Activated CD8-positive, alpha-beta T cell treated with anti-CD3 and anti-CD28 coated beads, Interleukin-2, amount 10 ng/mL, durations not matched to agents 7 days and 5 days (primary cell): ENCODE data around the gene ATP6V1B1. TPM values are rescaled to one million over a fixed set of nuclear protein-coding genes. Genes with fewer than 3 reads are reported as not detected.

Experiments used
- ATAC-seq: fragments of 150-1000 bp; cut with Tn5 transposase; one replicate; pipeline ENCODE4 v1.10.0; 2021; ENCODE audit warnings: moderate library complexity
- CTCF ChIA-PET: fragments of 350-600 bp; sonication (Branson Sonifier 250); formaldehyde crosslinking; loops from one replicate; lab custom pipeline; 2021; ENCODE audit warnings: antibody characterized with exemption; lab: Charles Lee
- POLR2A ChIA-PET: fragments of 350-600 bp; sonication (Branson Sonifier 250); formaldehyde crosslinking; loops from one replicate; lab custom pipeline; 2021; ENCODE audit warnings: antibody characterized with exemption; lab: Charles Lee
- DNase-seq: peaks from one replicate; pipeline ENCODE4 v3.0.0-alpha.2; 2020
- H3K27ac Mint-ChIP-seq: one replicate; pipeline ENCODE4 v1.8.0; 2021; ENCODE audit warnings: mild to moderate bottlenecking, mixed read lengths
- H3K27me3 Mint-ChIP-seq: one replicate; pipeline ENCODE4 v1.8.0; 2021; ENCODE audit warnings: low read depth, mixed read lengths
- H3K36me3 Mint-ChIP-seq: one replicate; pipeline ENCODE4 v1.8.0; 2021; ENCODE audit warnings: low read depth, mixed read lengths
- H3K4me1 Mint-ChIP-seq: one replicate; pipeline ENCODE4 v1.8.0; 2021; ENCODE audit warnings: low read depth, mixed read lengths
- H3K4me3 Mint-ChIP-seq: one replicate; pipeline ENCODE4 v1.8.0; 2021; ENCODE audit warnings: mild to moderate bottlenecking, mixed read lengths
- H3K9me3 Mint-ChIP-seq: one replicate; pipeline ENCODE4 v1.8.0; 2022; ENCODE audit warnings: mixed read lengths; ENCODE audit not compliant: insufficient read depth
- total RNA-seq, 2 experiments: library from RNA; stranded (reverse); gene quantifications; one replicate each; pipeline ENCODE4 v1.2.3, GENCODE V29; 2021

The ATP6V1B1 gene
- total RNA-seq, result not detected

DNA sequence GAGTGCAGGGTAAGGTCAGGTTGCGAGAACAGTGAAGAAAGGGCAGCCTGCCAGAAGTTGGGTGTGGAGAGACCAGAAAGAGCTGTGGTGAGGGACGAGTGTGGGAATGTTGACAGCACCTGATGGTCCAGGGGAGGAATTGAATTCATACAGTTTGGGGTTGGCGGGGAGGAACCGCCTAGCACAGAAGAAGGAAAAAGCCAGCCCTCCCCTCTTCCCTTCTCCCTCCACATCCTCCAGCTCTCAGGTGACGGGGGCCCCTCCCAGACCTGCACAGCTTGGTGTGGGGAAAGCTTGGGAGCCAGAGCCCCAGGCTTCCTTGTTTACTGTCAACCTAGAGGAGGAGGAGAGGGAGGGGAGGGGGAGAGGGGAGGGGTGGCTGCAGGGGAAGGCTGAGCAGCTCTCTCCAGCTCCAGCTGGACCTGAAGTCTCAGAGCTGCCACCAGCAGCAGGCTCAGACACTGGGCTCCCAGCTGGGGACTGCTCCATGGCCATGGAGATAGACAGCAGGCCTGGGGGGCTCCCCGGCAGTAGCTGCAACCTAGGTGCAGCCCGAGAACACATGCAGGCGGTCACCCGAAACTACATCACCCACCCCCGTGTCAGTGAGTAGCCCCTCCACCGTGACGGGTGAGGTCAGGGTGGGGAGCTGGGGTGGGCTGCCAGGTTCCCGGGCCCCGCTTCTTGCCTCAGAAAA is at the start of gene ATP6V1B1:
Gene ATP6V1B1, plus strand, starts transcription at position 433 of the 697 bp plus-strand sequence. Its CDS starts 55 bp downstream, at position 488.
- peaks cover 5% of the 10 kb centered on the region for H3K4me1 Mint-ChIP-seq
- H3K36me3 Mint-ChIP-seq, result no peaks in the 10 kb centered on the region
- no peaks in the 10 kb centered on the region for H3K9me3 Mint-ChIP-seq
- H3K4me3 Mint-ChIP-seq, result no peak within 1 kb of the TSS
- no peak for ATAC-seq
- ChIA-PET POLR2A (no interaction called here), CTCF (interaction anchor here (0.8 to 1.4 kb wide), 4 partner anchors 10 to 146 kb away, joined by 3 to 4 read pairs (median 4); no protein-coding TSS in a partner anchor)
- H3K27ac Mint-ChIP-seq, result no peak within 1 kb of the TSS
- no peak for DNase-seq
- peaks cover 19% of the 10 kb centered on the region for H3K27me3 Mint-ChIP-seq

DNA sequence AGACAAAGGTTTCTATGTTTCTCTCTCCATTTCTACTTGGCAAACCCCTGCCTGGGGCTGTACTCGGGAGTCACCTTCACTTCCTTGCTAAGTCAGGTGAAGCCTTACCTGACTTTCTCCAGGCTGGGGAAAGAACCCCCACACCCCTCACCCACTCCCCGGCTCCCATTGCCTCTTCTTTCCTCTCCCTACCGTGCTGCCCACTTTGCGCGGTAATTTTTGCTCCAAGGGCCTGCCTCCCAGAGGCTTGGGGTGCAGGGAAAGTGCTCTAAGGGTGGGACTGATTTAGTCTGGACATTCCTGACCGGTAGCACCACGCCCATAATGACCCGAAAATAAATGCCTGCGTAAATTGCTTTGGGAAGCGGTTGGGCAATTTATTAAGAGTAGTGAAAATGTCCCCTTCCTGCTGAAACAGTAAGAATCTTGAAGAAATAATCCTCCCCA is 49.1 kb upstream of the ATP6V1B1 start:
- ChIA-PET CTCF (no interaction called here), POLR2A (no interaction called here)
- H3K4me1 Mint-ChIP-seq, result peaks cover 27% of the 10 kb centered on the region
- ATAC-seq (no peak), DNase-seq (no peak)
- H3K4me3 Mint-ChIP-seq, result peak overlapping the region; percentile 68
- no peak overlapping the region for H3K27ac Mint-ChIP-seq
- H3K36me3 Mint-ChIP-seq, result peaks cover 5% of the 10 kb centered on the region
- peaks cover 87% of the 10 kb centered on the region for H3K27me3 Mint-ChIP-seq
- no peaks in the 10 kb centered on the region for H3K9me3 Mint-ChIP-seq

DNA sequence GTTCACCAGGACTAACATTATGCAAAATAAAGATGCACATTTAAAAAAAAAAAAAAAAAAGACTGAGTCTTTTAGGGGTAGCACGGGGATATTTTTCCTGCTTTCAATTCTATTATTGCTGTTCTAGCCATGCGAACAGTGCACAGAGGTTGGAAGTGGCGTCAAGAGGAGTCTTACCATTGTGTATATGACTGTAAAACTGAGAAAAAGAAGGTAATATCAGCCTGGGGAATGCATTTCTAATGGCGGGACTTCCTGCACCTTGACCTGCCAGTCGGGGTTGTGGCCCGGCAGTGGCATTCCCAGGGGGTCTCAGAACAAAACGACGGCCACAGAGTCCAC is 48.5 kb upstream of the ATP6V1B1 start:
- DNase-seq (no peak), ATAC-seq (no peak)
- POLR2A ChIA-PET, result no interaction called here
- Mint-ChIP-seq H3K9me3 (no peaks in the 10 kb centered on the region), H3K27ac (no peak overlapping the region), H3K4me1 (peaks cover 27% of the 10 kb centered on the region), H3K27me3 (peaks cover 87% of the 10 kb centered on the region), H3K4me3 (peak overlapping the region; percentile 68), H3K36me3 (peaks cover 5% of the 10 kb centered on the region)
- CTCF ChIA-PET, result no interaction called here

DNA sequence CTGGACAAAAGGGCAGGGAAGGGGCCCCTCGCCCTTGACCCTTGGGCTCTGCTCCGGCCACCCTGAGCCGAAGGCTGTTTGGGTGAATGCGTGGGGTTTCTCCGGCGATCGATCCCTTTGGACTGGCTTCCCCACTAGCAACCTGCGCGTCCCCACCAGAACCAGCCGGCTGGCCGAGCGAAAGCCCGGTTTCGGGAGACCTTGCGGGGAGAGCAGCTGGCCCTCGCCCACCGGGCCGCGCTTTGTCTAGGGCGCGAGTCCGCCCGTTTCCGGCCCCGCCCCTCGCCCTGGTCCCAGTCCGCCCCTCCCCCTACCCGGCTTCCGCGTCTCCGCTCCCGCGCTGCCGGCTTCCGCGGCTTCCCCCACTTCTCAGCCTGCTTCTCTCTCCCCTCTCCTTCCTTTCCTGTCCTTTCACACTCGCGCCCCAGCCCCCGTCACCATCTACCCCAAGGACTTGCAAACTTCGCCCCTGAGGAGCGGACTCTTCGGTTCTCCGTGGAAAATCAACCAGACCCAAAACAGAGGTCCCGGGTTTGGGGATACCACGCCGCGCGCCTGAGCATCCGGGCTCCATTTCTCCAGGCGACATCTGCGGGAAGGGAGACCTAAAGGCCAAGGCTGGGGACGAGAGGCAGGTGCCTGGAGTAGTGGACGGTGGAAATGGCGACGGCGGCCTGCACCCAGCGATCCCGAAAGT is 48.0 kb upstream of the ATP6V1B1 start:
- peaks cover 27% of the 10 kb centered on the region for H3K4me1 Mint-ChIP-seq
- H3K27ac Mint-ChIP-seq, result peak overlapping the region; percentile 26
- no peaks in the 10 kb centered on the region for H3K9me3 Mint-ChIP-seq
- peak overlapping the region; percentile 68 for H3K4me3 Mint-ChIP-seq
- peak; percentile 55 for DNase-seq
- H3K27me3 Mint-ChIP-seq, result peaks cover 86% of the 10 kb centered on the region
- ChIA-PET CTCF (interaction anchor here (0.6 kb wide), 1 partner anchor 61 kb away, joined by 3 read pairs; no protein-coding TSS in a partner anchor), POLR2A (no interaction called here)
- peaks cover 5% of the 10 kb centered on the region for H3K36me3 Mint-ChIP-seq
- ATAC-seq, result peak; percentile 53

DNA sequence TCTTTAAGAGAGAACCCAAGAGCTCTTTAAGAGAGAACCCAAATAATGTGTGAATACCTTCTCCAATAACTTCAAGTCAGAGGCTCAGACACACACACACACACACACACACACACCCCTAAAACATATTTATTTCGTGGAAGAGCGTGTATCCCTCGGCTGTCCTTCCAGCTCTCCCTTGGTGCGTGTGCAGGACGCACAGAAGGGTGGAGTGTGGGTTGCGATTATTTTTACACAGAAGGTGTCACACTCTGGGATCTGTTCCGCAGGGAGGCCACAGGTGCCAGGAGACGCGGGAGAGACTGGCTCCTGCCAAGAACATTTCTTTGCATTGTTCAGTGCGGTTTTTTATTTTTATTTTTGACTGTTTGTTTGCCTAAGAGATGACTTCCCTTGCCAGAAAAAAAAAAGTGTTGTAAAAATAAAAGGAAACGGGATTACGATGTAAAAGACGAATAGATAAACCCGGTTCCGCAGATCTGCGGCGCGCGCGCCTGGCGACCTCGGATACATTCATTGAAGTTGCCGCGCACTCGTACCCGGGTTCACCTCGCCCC is 47.3 kb upstream of the ATP6V1B1 start:
- ChIA-PET CTCF (interaction anchor here (0.6 kb wide), 1 partner anchor 60 kb away, joined by 3 read pairs; no protein-coding TSS in a partner anchor), POLR2A (no interaction called here)
- peaks cover 86% of the 10 kb centered on the region for H3K27me3 Mint-ChIP-seq
- peaks cover 5% of the 10 kb centered on the region for H3K36me3 Mint-ChIP-seq
- peak overlapping the region; percentile 68 for H3K4me3 Mint-ChIP-seq
- H3K4me1 Mint-ChIP-seq, result peaks cover 27% of the 10 kb centered on the region
- no peaks in the 10 kb centered on the region for H3K9me3 Mint-ChIP-seq
- DNase-seq (no peak), ATAC-seq (no peak)
- peak overlapping the region; percentile 26 for H3K27ac Mint-ChIP-seq

DNA sequence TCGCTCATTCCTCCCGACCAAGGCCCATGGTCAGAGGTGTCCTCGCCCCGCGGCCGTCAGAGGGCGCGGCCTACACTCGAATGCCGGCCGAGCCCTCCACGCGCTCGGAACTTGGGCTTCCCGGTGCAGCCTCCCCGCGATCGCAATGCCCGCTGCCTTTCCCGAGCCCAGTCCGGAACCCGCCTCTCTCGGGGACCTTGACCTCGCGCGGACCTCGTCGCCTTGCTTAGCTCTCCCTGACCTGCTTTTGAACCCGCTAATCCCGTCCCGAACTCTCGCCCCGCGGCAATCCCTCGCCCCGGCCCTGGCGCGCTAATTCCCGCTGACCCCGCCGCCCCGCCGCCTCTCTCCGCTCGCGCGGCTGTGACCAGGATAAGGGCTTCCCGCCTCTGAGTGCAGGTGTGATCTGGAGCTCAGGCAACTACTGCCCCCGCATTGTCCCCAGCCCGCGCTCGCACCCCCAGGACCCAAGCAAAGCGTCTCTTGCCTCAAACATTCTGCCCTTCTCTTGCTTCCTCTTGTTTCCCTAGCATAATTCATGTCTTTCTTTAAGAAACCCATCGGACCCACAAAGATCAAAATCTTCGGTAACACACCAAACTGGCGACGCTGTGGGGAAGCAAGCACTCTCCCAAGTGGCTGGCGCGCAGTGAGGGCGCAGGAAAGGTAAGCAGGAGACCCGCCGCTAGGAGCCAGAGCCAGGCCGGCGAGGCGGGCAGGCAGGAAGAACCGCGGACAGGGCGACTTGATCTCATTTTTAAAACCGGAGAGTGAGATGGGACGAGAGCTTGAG is 46.6 kb upstream of the ATP6V1B1 start:
- peaks cover 5% of the 10 kb centered on the region for H3K36me3 Mint-ChIP-seq
- ATAC-seq, result peak; percentile 29
- peaks cover 27% of the 10 kb centered on the region for H3K4me1 Mint-ChIP-seq
- peak overlapping the region; percentile 13 for H3K27ac Mint-ChIP-seq
- POLR2A ChIA-PET, result no interaction called here
- H3K9me3 Mint-ChIP-seq, result no peaks in the 10 kb centered on the region
- CTCF ChIA-PET, result no interaction called here
- peak overlapping the region; percentile 68 for H3K4me3 Mint-ChIP-seq
- no peak for DNase-seq
- peaks cover 87% of the 10 kb centered on the region for H3K27me3 Mint-ChIP-seq

DNA sequence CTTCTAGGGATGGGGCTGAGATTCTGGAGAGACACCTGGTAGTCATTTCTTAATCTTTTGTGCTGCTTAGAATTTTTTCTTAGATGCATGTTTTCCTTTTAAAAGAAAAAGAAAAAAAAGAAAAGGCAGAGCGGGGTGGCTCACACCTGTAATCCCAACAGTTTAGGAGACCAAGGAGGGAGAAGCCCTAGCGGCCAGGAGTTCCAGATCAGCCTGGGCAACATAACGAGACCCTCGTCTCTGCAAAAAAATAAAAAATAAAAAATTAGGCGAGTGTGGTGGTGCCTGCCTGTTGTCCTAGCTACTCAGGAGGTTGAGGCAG is 46.0 kb upstream of the ATP6V1B1 start:
- peaks cover 27% of the 10 kb centered on the region for H3K4me1 Mint-ChIP-seq
- ChIA-PET CTCF (no interaction called here), POLR2A (no interaction called here)
- DNase-seq (no peak), ATAC-seq (no peak)
- H3K9me3 Mint-ChIP-seq, result no peaks in the 10 kb centered on the region
- peaks cover 88% of the 10 kb centered on the region for H3K27me3 Mint-ChIP-seq
- no peak overlapping the region for H3K27ac Mint-ChIP-seq
- no peak overlapping the region for H3K4me3 Mint-ChIP-seq
- peaks cover 5% of the 10 kb centered on the region for H3K36me3 Mint-ChIP-seq

DNA sequence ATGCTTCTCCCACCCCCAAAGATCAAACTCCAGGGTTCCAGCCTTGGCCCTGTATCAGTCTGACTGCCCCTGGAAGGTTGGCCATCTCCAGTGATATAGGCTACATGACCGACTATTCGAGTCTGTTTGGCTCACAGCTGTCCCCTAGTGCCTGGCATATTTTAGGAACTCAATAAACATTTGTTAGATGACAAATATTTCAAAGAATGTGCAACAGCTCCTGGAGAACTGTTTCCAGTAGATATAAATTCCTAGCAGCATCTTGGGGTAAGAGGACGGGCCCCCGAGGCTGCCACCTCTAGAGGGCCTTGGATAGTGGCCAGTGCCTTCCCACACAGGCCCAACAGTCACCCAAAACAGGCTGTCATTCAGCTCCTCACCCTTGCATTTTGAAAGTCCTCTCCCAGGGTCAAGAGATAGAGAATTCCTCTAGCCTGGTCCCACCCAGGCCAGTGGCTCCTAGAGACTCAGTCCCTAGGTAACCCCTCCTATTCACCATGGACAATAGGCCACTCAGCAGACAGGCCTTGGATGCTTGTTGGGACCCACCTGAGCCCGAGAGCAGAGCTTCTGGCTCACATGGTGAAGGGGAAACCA is 45.1 kb upstream of the ATP6V1B1 start:
- DNase-seq (no peak), ATAC-seq (no peak)
- H3K27me3 Mint-ChIP-seq, result peaks cover 89% of the 10 kb centered on the region
- CTCF ChIA-PET, result interaction anchor here (0.7 kb wide), 1 partner anchor 101 kb away, joined by 3 read pairs; no protein-coding TSS in a partner anchor
- POLR2A ChIA-PET, result no interaction called here
- H3K27ac Mint-ChIP-seq, result no peak overlapping the region
- H3K4me3 Mint-ChIP-seq, result no peak overlapping the region
- H3K36me3 Mint-ChIP-seq, result peaks cover 5% of the 10 kb centered on the region
- H3K9me3 Mint-ChIP-seq, result no peaks in the 10 kb centered on the region
- H3K4me1 Mint-ChIP-seq, result peaks cover 27% of the 10 kb centered on the region

DNA sequence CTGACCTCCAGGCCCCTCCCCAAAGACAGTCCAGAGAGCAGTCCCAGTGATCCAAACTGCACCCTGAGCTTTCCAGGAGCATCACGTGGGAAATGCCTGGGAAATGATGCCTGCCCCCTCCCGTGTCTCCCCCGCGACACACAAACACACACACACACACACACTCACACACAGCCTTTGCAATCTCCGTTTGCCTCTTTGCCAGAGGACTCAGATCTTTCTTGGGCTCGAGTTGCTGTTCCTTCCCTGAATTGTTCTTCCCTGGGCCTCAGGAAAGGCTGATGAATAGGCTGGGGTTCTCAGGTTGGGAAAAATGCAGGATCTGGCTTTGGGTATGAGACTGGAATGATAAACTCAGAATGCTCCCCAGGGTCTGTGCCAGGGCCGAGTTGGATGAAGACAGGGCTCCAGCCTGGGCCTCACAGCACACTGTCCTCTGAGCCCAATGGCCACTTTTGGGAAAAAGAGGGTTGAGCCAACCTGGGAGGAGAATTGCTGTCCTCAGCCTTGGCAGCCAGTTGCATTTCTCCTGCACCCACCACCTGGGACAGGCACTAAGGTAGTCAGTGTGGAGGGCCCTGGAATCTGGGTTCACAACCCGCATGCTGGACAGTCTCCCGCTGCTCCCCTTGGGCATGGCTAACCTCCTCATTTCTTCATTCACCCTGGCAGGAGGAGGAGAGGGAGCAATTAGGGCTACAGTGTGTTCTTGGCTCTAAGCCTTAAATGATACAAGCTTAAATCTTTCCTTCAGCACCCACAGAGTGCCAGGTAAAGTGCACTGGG is 43.9 kb upstream of the ATP6V1B1 start:
- POLR2A ChIA-PET, result no interaction called here
- H3K27me3 Mint-ChIP-seq, result peaks cover 92% of the 10 kb centered on the region
- no peak overlapping the region for H3K4me3 Mint-ChIP-seq
- no peak overlapping the region for H3K27ac Mint-ChIP-seq
- DNase-seq (no peak), ATAC-seq (no peak)
- CTCF ChIA-PET, result interaction anchor here (1.2 kb wide), 1 partner anchor 20 kb away, joined by 8 read pairs; no protein-coding TSS in a partner anchor
- H3K4me1 Mint-ChIP-seq, result peaks cover 26% of the 10 kb centered on the region
- H3K36me3 Mint-ChIP-seq, result peaks cover 5% of the 10 kb centered on the region
- no peaks in the 10 kb centered on the region for H3K9me3 Mint-ChIP-seq

DNA sequence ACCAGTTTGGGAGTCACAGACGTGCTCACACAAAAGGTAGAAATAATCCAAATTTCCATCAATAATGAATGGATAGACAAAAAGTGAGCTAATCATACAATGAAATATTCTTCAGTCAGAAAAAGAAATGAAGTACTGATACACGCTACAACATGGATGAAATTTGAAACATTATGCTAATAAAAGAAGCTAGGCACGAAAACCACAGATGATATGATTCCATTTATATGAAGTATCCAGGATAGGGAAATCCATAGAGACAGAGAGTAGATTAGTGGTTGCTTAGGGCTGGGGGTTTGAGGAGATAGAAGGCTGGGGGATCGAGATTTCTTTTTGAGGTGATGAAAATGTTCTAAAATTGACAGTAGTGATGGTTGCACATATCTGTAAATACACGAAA is 43.0 kb upstream of the ATP6V1B1 start:
- ATAC-seq, result no peak
- DNase-seq, result no peak
- no peak overlapping the region for H3K4me3 Mint-ChIP-seq
- no peak overlapping the region for H3K27ac Mint-ChIP-seq
- peaks cover 91% of the 10 kb centered on the region for H3K27me3 Mint-ChIP-seq
- peaks cover 5% of the 10 kb centered on the region for H3K36me3 Mint-ChIP-seq
- ChIA-PET CTCF (interaction anchor here (1.1 to 1.2 kb wide), 2 partner anchors 16 to 21 kb away, joined by 3 to 8 read pairs; no protein-coding TSS in a partner anchor), POLR2A (no interaction called here)
- H3K4me1 Mint-ChIP-seq, result peaks cover 17% of the 10 kb centered on the region
- no peaks in the 10 kb centered on the region for H3K9me3 Mint-ChIP-seq
